HG03457 (cell line): Measurements from ENCODE around the gene CCDC8.
"Not testable (repeated sequence)": the region's sequence is repeated elsewhere in the genome, so short reads cannot be mapped to it uniquely, and the experiment has no call there.

Experiments
- ATAC-seq: cut with Tn5 transposase; IDR thresholded peaks from one replicate; pipeline ENCODE4 v1.9.1; 2021; ENCODE audit warnings: moderate number of reproducible peaks; ENCODE audit not compliant: unreplicated experiment

The CCDC8 gene

DNA sequence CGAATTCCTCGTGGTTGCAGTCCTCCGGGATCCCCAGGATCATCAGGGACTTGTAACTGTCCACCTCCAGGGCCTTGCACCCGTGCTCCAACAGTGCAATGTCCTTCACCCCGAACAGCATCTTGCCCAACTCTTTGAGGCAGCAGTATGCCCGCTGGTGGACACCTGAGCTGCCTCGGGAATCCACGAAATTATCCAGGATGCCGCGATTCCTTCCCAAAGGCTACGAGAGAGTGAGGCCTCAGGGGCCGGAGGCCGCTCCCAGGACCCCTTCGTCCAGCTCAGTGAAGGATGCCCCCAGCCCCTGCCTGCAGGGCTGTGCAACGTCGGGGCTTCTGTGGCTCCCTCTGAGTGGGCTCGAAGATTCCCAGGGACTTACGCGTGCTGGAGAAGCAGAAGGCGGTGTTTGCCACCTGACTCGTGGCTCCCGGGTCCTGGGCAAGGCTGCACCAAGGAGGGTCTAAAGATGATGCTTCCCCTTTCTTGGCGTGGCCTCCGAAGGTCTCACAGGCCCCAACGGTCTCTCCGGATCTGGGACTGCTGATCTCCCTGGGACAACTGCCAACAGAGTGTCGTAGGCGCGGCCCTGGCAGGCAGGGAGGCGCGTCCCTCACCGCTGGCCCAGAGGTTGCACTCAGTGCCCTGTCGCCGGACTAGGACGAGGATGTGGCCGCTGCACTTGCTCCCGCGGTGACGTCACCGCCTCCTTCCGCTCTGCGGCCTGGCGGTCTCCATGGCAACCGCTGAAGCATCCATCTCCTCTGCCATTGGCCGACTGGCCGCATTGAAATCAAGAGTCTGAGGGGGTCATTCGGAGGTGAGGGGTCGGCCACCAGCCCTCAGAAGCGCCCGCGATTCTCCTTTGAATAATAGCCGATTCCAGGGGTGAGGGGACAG lies 15.1 kb upstream of the CCDC8 start, which contains the start of gene PNMA8C:
TSS of gene PNMA8C (minus strand) at position 698 of the 897 bp plus-strand sequence. CDS start at position 121, 577 bp downstream.
- ATAC-seq, result no peak

DNA sequence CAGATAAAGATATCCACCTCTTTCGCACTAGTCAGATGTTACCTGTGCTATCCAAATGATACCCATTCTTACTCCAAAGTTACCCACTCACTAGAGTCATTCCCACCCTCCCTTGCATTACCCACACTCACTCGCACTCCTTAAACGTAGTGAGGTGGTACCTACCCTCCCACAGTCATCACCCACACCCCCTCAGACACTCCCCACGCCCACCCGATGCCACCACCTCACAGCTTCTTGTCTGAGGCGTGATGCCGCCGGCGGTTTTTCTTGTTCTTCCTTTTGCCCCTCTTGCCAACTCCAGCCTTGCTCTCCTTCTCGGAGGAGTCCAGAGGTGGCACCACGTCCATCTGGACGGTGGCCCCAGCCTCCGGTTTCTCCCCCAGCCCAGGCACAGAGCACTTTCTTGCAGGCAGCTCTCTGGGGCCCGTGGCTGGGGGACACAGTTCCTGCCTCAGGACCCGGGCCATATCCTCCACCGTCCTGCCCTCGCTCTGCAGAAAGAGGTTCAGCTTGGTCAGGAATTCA lies 14.2 kb upstream of the CCDC8 start:
- ATAC-seq, result no peak

DNA sequence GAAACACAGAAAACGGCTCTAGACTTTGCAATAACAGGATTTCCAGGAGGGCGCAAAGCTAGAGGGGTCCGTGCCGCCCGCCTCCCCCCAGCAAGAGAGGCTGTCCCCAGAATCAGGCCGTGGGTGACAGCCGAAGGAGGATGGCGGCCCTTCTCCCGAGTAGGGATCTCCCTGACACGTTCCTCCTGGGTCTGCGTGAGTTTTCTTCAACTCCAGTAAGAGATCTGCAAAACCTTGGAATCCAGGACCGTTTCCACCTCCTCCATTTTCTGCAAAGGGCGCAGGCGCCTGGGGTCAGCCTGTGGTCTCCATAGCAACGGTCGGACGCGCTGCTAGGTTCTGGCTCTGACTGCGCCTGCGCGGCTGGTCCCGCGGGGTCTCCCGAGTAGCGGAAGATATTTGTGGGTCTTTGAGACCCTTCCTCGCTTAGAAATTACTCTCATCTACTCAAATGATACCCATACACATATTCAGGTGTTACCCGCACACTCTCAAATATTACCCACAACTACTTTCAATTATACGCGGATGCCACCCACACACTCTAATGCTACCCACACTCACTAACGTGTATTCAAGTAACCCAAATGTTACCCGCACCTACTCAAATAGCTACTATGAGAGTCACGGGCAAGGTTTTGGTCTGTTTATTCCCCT lies 13.3 kb upstream of the CCDC8 start:
- no peak for ATAC-seq

DNA sequence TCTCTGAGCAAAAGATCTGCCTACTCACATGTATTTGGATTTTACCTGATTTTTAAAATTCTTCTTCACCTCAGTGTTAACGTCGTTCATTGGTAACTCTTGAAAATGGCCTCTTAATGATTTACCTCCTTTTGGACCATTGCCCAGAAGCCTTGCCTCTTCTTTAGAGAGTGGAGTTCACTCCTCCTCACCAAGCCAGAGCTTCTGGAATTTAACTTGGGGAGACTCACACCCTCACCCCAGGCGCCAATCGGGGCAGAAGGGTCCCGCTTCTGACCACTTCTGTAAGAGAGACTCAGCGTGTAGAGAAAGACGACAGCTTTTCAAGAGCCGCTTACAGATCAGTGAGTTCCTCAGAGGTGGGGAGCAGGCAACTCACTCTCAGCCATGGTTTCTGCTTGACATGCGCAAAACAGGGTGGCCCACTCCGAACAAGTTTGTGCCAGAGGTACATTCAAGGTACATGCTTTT lies 12.7 kb upstream of the CCDC8 start:
- no peak for ATAC-seq

DNA sequence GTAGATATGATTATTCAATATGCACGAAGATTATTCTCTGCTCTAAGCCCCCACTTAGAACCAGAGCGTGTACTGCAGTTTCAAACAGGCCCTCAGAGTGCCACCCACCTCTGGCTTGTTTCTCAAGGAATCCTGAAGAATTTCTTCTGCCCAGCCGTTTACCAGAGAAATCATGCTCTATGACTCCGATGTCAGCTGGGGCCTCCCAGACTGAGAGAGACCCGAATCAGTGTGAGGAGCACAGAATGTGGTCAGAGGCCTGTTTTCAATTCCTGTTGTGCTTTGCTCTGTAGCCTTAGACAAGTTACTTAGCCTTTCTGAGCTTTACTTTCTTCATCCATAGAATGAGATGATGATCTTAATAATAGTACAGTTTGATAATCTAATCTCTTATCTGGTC lies 9.8 kb upstream of the CCDC8 start:
- ATAC-seq, result no peak

DNA sequence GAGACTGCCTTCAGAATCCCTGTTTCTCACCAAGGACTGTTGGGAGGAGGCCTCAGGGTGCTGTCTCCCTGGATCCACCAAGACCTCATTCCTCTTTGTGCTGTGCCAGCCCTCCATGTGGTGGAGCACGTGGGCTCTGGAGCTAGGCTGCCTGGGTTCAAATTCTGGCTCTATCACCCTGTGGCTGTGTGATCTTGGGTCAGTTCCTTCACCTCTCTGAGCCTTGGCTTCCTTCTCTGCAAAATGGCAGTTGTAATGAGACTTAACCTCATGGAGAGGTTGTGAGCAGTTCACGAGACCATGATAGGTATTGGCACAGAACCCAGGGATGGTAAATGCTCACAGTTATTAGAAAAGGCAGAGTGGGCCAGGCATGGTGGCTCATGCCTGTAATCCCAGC lies 9.0 kb upstream of the CCDC8 start:
- no peak for ATAC-seq

DNA sequence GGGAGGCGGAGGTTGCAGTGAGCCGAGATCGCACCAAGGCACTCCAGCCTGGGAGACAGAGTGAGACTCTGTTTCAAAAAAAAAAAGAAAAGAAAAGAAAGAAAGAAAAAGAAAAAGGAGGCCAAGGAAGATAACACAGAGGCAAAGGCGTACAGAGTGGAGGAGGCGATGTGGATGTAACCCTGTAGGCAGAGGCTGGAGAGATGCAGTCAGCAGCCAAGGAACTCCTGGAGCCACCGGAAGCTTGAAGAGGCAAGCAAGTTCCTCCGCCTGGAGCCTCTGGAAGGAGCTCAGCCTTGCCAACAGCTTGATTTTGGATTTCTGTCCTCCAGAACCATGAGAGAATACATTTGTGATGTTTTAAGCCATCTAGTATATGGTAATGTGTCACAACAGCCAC lies 6.7 kb upstream of the CCDC8 start:
- ATAC-seq, result no peak

DNA sequence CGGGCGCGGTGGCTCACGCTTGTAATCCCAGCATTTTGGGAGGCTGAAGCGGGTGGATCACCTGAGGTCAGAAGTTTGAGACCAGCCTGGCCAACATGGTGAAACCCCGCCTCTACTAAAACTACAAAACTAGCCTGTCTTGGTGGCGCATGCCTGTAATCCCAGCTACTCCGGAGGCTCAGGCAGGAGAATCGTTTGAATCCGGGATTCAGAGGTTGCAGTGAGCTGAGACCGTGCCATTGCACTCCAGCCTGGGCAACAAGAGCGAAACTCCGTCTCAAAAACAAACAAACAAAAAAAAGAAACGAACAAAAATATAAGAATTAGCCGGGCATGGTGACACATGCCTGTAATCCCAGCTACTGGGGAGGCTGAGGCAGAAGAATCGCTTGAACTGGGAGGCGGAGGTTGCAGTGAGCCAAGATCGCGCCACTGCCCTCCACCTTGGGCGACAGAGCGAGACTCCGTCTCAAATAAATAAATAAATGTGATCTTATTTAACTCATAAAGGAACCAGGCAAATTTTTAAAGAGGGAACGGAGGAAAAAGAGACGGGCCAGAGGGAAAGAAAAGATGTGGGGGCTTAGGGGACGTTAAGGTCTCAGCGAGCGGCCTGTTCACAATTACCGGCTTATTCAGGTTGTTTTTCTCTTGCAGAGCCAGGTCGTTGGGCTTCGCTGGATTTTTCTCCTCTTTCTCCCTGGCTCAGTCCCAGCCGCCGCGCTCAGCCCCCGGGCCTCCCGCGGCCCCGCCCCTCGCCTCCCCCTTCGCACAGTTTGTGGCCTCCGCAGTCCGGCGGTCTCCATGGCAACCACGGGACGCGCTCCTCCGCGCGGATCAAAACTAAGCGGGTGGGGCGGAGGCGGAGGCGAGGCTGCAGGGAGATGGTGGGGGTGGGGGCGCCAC lies 2.7 kb upstream of the CCDC8 start:
- ATAC-seq, result not testable (repeated sequence)

DNA sequence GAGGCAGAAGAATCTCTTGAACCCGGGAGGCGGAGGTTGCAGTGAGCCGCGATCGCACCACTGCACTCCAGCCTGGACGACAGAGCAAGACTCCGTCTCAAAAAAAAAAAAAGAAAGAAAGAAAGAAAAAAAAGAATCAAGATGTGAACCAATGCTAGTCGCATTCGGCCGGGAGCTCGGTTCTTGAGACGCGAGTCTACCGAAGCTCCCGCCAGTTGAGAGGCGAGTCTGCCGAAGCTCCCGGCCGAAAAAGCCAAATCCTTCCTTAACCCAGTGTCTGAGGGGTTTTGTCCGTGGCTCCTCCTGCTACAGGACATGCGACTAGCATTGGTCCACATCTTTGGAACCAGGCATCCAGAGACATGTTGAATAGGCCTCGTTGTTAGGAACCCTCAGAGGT lies 1.5 kb upstream of the CCDC8 start:
- ATAC-seq, result not testable (repeated sequence)

DNA sequence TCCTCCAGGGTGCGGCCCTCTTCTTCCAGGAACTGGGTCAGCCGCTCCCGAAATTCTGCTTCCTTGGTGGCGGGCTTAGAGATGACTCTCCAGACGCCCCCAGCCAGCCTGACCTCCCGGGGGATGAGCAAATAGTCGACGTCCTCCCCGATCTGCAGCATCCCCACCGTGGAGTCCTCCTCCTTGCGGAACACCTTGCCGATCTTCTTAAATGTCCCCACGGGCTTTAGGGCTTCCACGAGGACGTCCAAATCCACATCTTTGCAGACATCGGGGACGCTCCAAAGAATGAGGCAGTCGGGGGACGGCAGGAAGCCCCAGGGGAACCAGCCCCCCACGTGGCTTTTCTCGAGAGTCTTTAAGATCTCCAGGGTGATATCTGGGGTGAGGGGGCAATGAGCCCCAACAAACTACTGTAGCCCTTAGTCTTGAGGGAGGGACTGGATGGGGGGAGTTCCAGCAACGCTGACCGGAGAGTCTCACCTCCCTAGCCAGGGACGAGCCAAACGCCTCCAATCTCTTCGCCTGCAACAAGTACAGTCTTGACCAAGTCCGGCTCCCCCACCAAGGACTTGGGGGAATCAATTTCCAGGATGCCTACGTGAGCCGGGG lies 608 bp downstream of the CCDC8 start:
- no peak for ATAC-seq

DNA sequence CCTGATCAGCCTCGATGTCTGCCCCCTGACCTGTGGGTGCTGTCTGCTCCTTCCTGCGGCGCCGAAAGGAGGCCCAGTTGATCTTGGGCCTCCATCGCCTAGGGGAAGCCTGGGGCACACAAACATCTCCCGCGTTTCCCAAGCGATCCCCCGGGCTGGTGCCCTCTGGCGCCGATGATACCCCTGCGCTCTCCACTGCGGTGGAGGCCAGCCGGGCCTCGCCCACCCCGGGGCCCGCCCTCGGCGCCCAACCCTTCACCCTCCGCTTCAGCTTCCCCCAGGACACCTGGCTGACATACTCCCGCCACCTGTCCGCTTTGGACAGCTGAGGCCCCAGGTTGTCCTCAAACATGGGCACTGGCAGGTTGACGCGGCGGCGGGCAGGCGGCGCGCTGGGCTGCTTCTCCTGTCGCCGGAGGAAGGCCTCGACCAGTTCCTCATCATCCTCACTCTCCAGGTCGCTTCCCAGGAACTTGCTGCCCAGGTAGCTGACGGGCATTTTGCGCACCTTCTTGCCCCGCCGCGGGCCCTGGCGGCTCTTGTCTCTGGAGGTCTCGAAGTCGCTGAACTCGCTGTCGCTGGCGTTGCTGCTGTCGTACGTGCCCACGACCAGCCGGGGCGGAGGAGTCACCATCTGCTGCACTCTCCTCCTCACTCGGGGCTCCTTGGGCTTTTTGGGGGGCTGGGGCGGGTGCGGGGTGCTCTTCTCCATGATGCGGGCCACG lies 1.3 kb downstream of the CCDC8 start:
- ATAC-seq, result no peak

DNA sequence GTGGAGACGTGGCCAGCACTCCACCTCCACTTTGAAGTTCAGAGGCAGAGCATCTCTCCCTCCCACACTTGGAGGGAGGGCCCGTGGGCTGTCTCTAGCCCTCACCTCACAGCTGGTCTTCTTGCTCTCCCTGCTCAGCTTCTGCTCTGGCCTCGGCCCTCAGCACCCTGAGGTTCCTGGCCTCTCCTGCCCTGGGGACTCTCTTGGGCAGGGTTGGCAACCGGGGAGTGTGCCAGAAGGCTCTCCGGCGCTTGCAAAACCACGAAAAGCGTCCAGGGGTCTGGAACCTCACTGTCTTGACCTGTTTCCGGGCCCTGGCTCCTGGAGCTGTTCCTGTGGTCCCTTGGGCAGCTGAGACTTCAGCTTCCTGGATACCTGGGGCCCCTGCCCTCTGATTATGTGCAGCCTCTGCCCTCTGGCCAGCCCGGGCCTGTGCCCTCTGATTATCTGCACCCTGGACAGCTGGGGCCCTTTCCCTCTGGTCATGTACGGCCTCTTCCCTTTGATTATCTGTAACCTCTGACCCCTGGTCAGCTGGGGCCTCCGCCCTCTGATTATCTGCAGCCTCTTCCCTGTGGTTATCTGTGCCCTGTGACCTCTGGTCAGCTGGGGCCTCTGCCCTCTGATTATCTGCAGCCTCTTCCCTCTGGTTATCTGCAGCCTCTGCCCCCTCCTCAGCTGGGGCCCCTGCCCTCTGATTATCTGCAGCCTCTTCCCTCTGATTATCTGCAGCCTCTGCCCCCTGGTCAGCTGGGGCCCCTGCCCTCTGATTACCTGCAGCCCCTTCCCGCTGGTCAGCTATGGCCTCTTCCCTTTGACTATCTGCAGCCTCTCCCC lies 2.1 kb downstream of the CCDC8 start:
- ATAC-seq, result no peak

DNA sequence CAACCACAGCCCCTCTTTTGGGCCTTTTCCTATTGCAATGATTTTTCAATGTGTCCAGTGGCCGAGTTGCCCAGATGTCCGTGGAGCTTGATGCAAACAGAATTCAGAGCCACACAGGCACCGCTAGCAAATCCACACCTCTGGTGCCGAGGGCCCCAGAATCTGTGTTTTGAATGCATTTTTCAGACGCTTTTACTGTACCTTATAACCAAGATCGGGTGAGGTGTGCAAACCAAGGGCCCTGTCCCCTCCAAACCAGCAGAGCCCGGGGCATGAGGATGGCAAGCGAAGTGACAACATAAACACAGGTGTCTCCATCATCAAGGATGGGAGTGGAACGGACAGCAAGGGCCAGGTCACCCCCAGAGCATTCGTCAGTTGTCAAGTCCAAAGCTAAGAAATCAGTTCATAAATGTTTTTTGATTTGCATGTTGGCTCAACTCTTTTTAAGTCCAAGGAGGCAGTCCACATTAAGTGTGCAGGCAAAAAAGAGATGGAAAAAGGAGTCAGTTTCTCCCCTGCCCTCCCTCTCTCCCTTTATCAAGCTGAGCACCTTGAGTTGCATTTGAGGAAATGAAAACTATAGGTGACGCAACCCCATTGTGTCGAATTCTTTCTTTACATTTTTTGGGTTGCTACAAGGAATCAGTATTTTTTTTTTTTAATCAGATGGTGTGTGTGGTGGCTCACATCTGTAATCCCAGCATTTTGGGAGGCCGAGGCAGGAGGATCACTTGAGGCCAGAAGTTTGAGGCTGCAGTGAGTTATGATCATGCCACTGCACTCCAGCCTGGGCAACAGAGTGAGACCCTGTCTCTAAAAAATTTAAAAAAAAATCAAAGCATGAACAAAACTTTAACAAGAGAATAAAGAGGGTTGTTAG lies 2.9 kb downstream of the CCDC8 start:
- ATAC-seq, result no peak

DNA sequence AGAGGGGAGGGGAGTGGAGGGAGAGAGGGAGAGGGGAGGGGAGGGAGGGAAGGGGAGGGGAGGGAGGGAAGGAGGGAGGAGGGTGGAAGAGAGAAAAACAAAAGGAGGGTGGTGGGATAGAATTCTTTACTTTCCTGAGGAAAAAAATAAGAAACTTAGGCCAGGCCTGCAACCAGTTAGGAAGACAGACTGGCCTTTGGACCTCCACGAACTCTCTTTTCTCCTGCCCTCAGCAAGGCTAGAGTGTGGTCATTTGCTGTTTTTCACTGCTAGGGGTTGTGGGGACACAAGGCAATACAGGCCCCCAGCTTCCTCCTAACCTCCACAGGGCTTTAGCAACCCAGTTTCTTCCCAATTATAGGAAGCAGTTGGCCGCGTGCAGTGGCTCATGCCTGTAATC lies 4.2 kb downstream of the CCDC8 start:
- no peak for ATAC-seq

DNA sequence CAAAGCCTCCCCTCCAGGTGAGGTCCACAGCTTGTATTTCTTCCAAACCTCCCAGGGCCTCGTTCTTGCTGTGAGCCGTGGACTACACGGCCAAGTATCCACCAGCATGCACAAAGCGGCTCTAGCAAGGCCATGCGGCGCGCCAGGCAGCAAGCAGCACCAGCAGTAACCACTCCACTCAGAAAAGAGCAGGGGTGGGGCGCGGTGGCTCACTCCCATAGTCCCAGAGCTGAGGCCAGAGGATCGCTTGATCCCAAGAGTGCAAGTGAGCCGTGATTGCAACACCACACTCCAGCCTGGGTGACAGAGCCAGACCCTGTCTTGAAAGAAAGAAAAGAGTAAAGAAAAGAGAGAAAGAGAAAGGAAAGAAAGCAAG lies 4.7 kb downstream of the CCDC8 start:
- ATAC-seq, result no peak

DNA sequence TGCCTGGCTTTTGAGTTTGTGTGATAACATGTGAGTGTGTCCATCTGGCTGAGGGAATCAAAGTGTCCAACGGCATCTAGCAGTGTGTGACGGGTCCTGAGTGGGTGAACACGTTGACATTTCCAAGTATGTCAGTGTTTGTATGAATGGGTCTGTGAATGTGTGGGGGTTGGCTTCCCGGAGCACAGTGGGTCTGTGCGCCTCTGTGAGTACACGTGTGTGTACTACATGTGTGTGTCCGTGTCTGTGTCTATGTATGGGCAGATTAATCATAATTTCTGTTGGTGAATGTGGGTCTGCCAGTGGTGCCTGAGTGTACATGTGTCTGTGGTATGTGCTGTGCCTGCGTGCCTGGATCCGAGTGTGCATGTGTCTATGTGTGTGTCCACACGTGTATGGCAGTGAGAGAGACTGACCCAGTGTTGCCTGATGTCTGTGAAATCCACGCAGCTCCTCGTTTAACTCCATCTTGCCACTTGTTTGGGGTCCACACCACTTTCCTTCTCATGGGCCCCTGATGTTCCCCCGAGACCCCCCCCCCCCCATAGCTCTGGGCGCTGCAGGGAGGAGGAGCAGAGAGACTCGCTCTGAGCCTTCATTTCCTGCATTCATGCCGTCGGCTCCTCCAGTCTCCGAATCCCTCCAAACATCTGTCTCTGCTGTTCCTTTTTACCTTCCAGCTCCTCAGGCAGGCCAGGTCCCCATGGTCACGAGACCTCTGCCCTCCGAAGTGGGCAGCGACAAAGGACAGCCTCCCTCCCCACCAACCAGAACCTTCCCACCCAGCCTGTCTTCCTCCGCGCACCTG lies 5.3 kb downstream of the CCDC8 start:
- no peak for ATAC-seq

DNA sequence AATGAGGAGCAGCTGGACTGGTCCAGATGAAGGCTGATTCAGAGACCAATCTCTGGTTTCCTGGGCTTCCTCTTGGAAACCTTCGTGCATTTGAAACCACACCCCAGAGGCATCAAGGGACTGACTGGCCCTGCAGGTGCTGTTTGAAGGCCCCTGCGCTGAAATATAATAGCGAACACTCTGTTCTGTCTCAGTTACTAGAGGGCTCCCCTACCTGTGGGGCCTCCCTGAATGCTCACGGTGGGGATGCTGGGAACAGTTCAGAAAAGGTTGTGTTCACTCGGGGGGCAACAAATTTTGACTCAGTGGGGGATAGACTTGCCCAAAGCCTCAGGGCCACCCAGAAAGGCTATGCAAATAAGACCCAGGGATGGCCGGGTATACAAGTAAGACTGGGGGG lies 6.4 kb downstream of the CCDC8 start:
- ATAC-seq, result no peak
